Chondrocyte (in vitro differentiated cells): ENCODE data around the gene OR10V1. TPM values are rescaled to one million over a fixed set of nuclear protein-coding genes. Genes with fewer than 3 reads are reported as not detected.

Experiments used
- DNase-seq: peaks from one replicate; pipeline ENCODE4 v3.0.0; 2021; ENCODE audit warnings: mixed read lengths, low spot score
- H3K27ac Mint-ChIP-seq: one replicate; pipeline ENCODE4 v1.8.0; 2021; ENCODE audit warnings: mild to moderate bottlenecking, moderate library complexity, mixed read lengths; ENCODE audit not compliant: unreplicated experiment
- H3K27me3 Mint-ChIP-seq: 2 replicates; pipeline ENCODE4 v1.8.0; 2021; ENCODE audit warnings: low read depth, mixed read lengths
- H3K36me3 Mint-ChIP-seq: 2 replicates; pipeline ENCODE4 v1.8.0; 2021; ENCODE audit warnings: low read depth, mixed read lengths
- H3K4me1 Mint-ChIP-seq: 2 replicates; pipeline ENCODE4 v1.8.0; 2021; ENCODE audit warnings: low read depth, mild to moderate bottlenecking, mixed read lengths
- H3K4me3 Mint-ChIP-seq: one replicate; pipeline ENCODE4 v1.8.0; 2021; ENCODE audit warnings: mild to moderate bottlenecking, moderate library complexity, mixed read lengths; ENCODE audit not compliant: unreplicated experiment
- H3K9me3 Mint-ChIP-seq: 2 replicates; pipeline ENCODE4 v1.8.0; 2021; ENCODE audit warnings: low read depth, mixed read lengths
- total RNA-seq: library from RNA; stranded (reverse); gene quantifications from 3 replicates; pipeline ENCODE4 v1.2.1, GENCODE V29; 2021
- TF ChIP-seq, protein P1 (sequence below): fragments of 200-600 bp; sonication (generic); IDR thresholded peaks from 2 replicates; pipeline ENCODE4 v1.5.0; 2021; ENCODE audit warnings: antibody characterized with exemption, mild to moderate bottlenecking, moderate library complexity

Gene OR10V1
- total RNA-seq, 1 donor from 2014 or later = not detected

GRCh38 chr11:59667812-59668187, 45.8 kb downstream of the OR10V1 start:
- peak overlapping the region; percentile 83 for H3K4me3 Mint-ChIP-seq
- no peaks in the 10 kb centered on the region for H3K27me3 Mint-ChIP-seq
- peak overlapping the region; percentile 93 for H3K27ac Mint-ChIP-seq
- peaks cover 27% of the 10 kb centered on the region for H3K4me1 Mint-ChIP-seq
- H3K36me3 Mint-ChIP-seq = peaks cover 13% of the 10 kb centered on the region
- TF ChIP-seq, protein P1, sequence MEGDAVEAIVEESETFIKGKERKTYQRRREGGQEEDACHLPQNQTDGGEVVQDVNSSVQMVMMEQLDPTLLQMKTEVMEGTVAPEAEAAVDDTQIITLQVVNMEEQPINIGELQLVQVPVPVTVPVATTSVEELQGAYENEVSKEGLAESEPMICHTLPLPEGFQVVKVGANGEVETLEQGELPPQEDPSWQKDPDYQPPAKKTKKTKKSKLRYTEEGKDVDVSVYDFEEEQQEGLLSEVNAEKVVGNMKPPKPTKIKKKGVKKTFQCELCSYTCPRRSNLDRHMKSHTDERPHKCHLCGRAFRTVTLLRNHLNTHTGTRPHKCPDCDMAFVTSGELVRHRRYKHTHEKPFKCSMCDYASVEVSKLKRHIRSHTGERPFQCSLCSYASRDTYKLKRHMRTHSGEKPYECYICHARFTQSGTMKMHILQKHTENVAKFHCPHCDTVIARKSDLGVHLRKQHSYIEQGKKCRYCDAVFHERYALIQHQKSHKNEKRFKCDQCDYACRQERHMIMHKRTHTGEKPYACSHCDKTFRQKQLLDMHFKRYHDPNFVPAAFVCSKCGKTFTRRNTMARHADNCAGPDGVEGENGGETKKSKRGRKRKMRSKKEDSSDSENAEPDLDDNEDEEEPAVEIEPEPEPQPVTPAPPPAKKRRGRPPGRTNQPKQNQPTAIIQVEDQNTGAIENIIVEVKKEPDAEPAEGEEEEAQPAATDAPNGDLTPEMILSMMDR = no peak
- H3K9me3 Mint-ChIP-seq = no peaks in the 10 kb centered on the region
- no peak for DNase-seq

DNA sequence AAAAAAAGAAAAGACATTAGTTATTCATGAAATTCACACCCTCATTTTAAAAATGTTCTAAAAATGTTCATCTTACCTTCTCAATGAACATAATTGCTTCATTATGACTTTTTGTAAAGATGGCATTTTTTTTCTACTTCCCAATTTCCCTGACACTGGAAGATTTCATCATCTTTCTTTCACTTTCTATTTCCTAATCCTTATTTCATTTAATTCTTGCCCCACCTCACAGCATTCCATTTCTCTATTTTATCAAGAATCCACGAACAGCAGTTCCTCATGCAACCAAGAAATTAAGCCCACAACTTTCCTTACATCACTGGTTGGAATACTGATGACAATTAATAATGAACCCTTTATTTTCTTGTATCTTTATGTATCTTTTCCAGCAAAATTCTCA, 46.7 kb downstream of the OR10V1 start:
- TF ChIP-seq, protein P1 = no peak
- no peaks in the 10 kb centered on the region for H3K9me3 Mint-ChIP-seq
- peak overlapping the region; percentile 83 for H3K4me3 Mint-ChIP-seq
- H3K27me3 Mint-ChIP-seq = no peaks in the 10 kb centered on the region
- peak overlapping the region; percentile 85 for H3K27ac Mint-ChIP-seq
- H3K36me3 Mint-ChIP-seq = peaks cover 14% of the 10 kb centered on the region
- DNase-seq = no peak
- peaks cover 27% of the 10 kb centered on the region for H3K4me1 Mint-ChIP-seq

Other genes with a start within 250 kb of the OR10V1 start
- gene OR4D10, start 240.5 kb downstream of the OR10V1 start, total RNA-seq = not detected in 3 replicates
- not detected in 3 replicates for gene OR4D11, start 210.3 kb downstream of the OR10V1 start, total RNA-seq
- not detected in 3 replicates for gene OR4D9, start 202.3 kb downstream of the OR10V1 start, total RNA-seq
- gene OSBP, start 98.1 kb downstream of the OR10V1 start, total RNA-seq = 47.3 to 48.4 TPM (median 47.6 TPM) in 3 replicates
- gene PATL1, start 44.8 kb downstream of the OR10V1 start, total RNA-seq = 24.5 to 30.4 TPM (median 28.8 TPM) in 3 replicates
- gene STX3, start 41.5 kb upstream of the OR10V1 start, total RNA-seq = 14.5 to 22.1 TPM (median 20.3 TPM) in 3 replicates
- 27.6 to 36.2 TPM (median 28.3 TPM) in 3 replicates for gene MRPL16, start 96.9 kb upstream of the OR10V1 start, total RNA-seq
- not detected in 3 replicates for gene CBLIF, start 131.7 kb upstream of the OR10V1 start, total RNA-seq
- gene TCN1, start 152.6 kb upstream of the OR10V1 start, total RNA-seq = not detected in 3 replicates
- not detected in 3 replicates for gene OOSP3, start 164.9 kb upstream of the OR10V1 start, total RNA-seq
- not detected in 3 replicates for gene OOSP1, start 224.6 kb upstream of the OR10V1 start, total RNA-seq